Thoracic aorta (tissue), 2 donors: ENCODE data around the gene ARID1B. TPM values are rescaled to one million over a fixed set of nuclear protein-coding genes. Genes with fewer than 3 reads are reported as not detected.

Source experiments
- ATAC-seq: fragments of 150-250 bp; one replicate; pipeline ENCODE4 v1.8.0; 2017; ENCODE audit warnings: low read depth; ENCODE audit not compliant: insufficient number of reproducible peaks, low FRiP score
- DNase-seq: peaks from one replicate; pipeline ENCODE4 v3.0.0-alpha.2; 2020; ENCODE audit warnings: low spot score
- H3K27ac ChIP-seq, 2 donors: fragments of 200-600 bp; sonication (generic); 1 replicate in 1 of 2; 2 replicates in 1 of 2; pipeline ENCODE4 v1.5.1; 2016; ENCODE audit warnings: mild to moderate bottlenecking in 2 of 2, moderate library complexity in 2 of 2
- H3K27me3 ChIP-seq: fragments of 200-600 bp; sonication (generic); replicated peaks from 2 replicates; pipeline ENCODE4 v1.6.0; 2016; ENCODE audit warnings: mild to moderate bottlenecking; ENCODE audit not compliant: insufficient read depth
- H3K36me3 ChIP-seq: fragments of 200-600 bp; sonication (generic); one replicate; pipeline ENCODE4 v1.5.1; 2016
- H3K4me1 ChIP-seq, 2 donors: fragments of 200-600 bp; sonication (generic); 1 replicate in 1 of 2; 2 replicates in 1 of 2; pipeline versions ENCODE4 v1.5.1 to v1.6.0; 2016; ENCODE audit warnings: low read depth in 2 of 2, mild to moderate bottlenecking in 1 of 2; ENCODE audit not compliant: control insufficient read depth in 1 of 2
- H3K4me3 ChIP-seq: fragments of 200-600 bp; sonication (generic); 2 replicates; pipeline ENCODE4 v1.5.1; 2016; ENCODE audit warnings: mild to moderate bottlenecking
- H3K9me3 ChIP-seq: fragments of 200-600 bp; sonication (generic); 2 replicates; pipeline ENCODE4 v1.5.1; 2016
- CTCF ChIP-seq: fragments of 200-600 bp; sonication (generic); IDR thresholded peaks from one replicate; pipeline ENCODE4 v1.5.1; 2019; ENCODE audit warnings: antibody characterized with exemption
- total RNA-seq, 2 donors: library from RNA; depleted of rRNA; stranded (reverse); fragments of >200 nt; gene quantifications; one replicate each; pipeline versions ENCODE4 v1.1.0 to v1.2.3, GENCODE V29; 2016

The ARID1B gene
- total RNA-seq, 2 donors from 2014 or later: 120 to 158 TPM

GRCh38 chr6:157253017-157253416, 475.8 kb downstream of the ARID1B start:
- Histone ChIP-seq H3K4me1 (peaks cover 0 to under 1% of the 10 kb centered on the region in 2 donors), H3K27me3 (no peaks in the 10 kb centered on the region), H3K36me3 (no peaks in the 10 kb centered on the region), H3K4me3 (no peak overlapping the region), H3K9me3 (no peaks in the 10 kb centered on the region), H3K27ac (no peak overlapping the region)
- no peak for TF ChIP-seq CTCF
- DNase-seq (no peak), ATAC-seq (no peak)

GRCh38 chr6:157253699-157254098, 476.5 kb downstream of the ARID1B start:
- Histone ChIP-seq H3K4me1 (no peaks in the 10 kb centered on the region), H3K9me3 (no peaks in the 10 kb centered on the region), H3K36me3 (no peaks in the 10 kb centered on the region), H3K27me3 (no peaks in the 10 kb centered on the region), H3K27ac (no peak overlapping the region), H3K4me3 (no peak overlapping the region)
- DNase-seq (no peak), ATAC-seq (no peak)
- no peak for TF ChIP-seq CTCF

GRCh38 chr6:157254538-157254937, 477.4 kb downstream of the ARID1B start:
- H3K27me3 ChIP-seq: no peaks in the 10 kb centered on the region
- H3K36me3 ChIP-seq: no peaks in the 10 kb centered on the region
- no peak overlapping the region for H3K27ac ChIP-seq
- no peak overlapping the region for H3K4me3 ChIP-seq
- TF ChIP-seq CTCF: no peak
- H3K9me3 ChIP-seq: no peaks in the 10 kb centered on the region
- H3K4me1 ChIP-seq: no peaks in the 10 kb centered on the region
- no peak for ATAC-seq
- DNase-seq: no peak

- Histone ChIP-seq H3K4me1 (no peaks in the 10 kb centered on the region), H3K4me3 (no peak overlapping the region), H3K9me3 (no peaks in the 10 kb centered on the region), H3K27me3 (no peaks in the 10 kb centered on the region), H3K27ac (no peak overlapping the region), H3K36me3 (no peaks in the 10 kb centered on the region)
- ATAC-seq: no peak
- no peak for TF ChIP-seq CTCF
- DNase-seq: no peak
These were observed 477.9 kb downstream of the ARID1B start for GRCh38 chr6:157255079-157255478.

GRCh38 chr6:157258878-157259277, 481.7 kb downstream of the ARID1B start:
- no peak overlapping the region for H3K27ac ChIP-seq
- H3K36me3 ChIP-seq: no peaks in the 10 kb centered on the region
- H3K4me3 ChIP-seq: no peak overlapping the region
- no peaks in the 10 kb centered on the region for H3K9me3 ChIP-seq
- H3K4me1 ChIP-seq: peaks cover 0 to 22% of the 10 kb centered on the region in 2 donors
- DNase-seq (no peak), ATAC-seq (no peak)
- TF ChIP-seq CTCF: no peak
- no peaks in the 10 kb centered on the region for H3K27me3 ChIP-seq
